Heart left ventricle (tissue), 13 donors: ENCODE results near the gene MAPKAP1.

ENCODE experiments used
- CTCF ChIP-seq, 12 donors: fragments of 200-600 bp; sonication (generic) in 4 of 12; IDR thresholded peaks; one replicate each; pipeline versions ENCODE4 v1.5.0 to v1.8.0; 2018 to 2022; ENCODE audit warnings: antibody characterized with exemption in 12 of 12, mild to moderate bottlenecking in 5 of 12
- POLR2A ChIP-seq, 2 donors: fragments of 450-650 bp; IDR thresholded peaks; one replicate each; pipeline ENCODE4 v1.6.1; 2017; ENCODE audit warnings: antibody characterized with exemption in 2 of 2, mild to moderate bottlenecking in 2 of 2, moderate library complexity in 2 of 2
- donor health status: ischemic (EF 13 %, LVEDD 7.1; RV severe dilation, severe dysfunction).
- donor health status: DM: no; HTN: yes; CAD: no.
- donor health status: DM: no; HTN: no; CAD: no.
- donor health status: ischemic (EF 25% LVEDD 6.9; RV normal size, moderate dysfunction).
- donor health status: ischemic (EF 25% LVEDD 5.7; RV mildly dilated, moderate dysfunction).
- donor health status: ischemic (EF 35%, LVEDD 5.7; RV mildly dilated, moderate dysfunction).
- donor health status: nonischemic (EF 11% LVEDD 7.7; RV severe dilation, severe dysfunction).
- donor health status: DM: yes; HTN: yes; CAD: no.
- donor health status: PGD.
- donor health status: ischemic (EF 29% LVEDD 5.4; RV normal size, mild dysfunction).
- donor health status: nonischemic (EF 23%, LVEDD 6.1; RV moderate dilation, normal function).

- TF ChIP-seq POLR2A (IDR thresholded peaks at IDR 0.05) (no peak), CTCF (IDR thresholded peaks at IDR 0.05) (no peak)
Measured at GRCh38 chr9:125611121-125611765, 95.8 kb downstream of the MAPKAP1 start.
